ENCODE results near the gene GALNT1.

The GALNT1 gene

DNA sequence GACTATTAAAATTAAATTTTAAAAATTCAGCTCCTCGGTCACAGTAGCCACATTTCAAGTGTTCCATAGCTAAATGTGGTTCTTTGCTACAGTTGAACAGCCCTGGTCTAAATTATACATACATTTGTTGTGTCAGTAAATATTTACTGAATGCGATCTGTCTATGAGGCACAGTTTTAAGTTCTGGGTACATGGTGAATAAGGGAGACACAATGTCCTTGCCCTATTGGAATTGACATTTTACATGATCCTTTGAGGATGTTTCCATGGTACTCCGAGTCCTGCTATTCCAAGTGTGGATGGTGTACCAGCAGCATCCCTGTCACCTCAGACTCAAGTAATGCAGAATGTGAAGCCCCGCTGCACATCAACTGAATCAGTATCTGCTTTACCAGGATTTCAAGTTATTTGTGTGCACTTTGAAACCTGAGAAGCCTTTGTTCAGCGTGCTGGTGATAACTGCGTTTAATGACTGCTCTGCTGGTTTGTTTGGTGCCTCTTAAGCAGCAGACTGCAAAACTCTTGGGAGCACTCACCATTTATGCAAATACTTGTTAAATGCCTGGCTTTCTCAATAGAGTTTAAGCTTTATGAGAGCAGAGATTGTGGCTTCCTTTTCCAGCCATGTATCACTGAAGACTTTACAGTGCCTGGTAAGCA is 1.5 kb downstream of the GALNT1 start:
- DNase-seq, result peak; percentile 14

DNA sequence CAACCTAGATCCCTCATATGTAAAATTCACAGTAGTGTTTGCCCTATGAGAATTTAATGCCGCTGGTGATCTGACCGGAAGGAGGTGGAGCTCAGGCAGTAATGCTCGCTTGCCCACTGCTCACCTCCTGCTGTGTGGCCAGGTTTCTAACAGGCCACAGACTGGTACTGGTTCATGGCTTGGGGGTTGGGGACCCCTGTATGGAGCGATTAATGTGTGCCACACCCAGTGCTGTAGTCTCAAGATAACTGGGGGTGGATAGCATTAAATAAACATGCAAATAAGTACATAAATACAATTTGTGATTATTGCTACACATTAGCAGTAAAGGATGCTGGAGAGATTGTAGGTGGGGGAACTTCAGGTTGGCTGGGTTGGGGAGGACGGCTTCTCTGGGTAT is 3.2 kb downstream of the GALNT1 start:
- DNase-seq, result no peak

DNA sequence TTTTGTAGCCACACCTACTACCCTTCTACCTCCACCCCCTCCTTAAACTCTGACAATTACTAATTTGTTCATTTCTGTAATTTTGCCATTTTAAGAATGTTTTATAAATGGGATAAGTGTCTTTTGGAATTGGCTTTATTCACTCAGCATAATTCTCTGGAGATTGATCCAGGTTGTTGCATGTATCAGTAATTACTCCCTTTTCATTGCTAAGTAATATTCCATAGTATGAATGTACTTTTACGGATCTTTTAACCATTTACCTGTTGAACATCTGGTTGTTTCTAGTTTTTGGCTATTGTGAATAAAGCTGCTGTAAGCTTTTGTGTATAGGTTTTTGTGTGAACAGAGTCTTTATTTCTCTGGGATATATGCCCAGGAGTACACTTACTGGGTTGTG is 4.1 kb downstream of the GALNT1 start:
- no peak for DNase-seq

DNA sequence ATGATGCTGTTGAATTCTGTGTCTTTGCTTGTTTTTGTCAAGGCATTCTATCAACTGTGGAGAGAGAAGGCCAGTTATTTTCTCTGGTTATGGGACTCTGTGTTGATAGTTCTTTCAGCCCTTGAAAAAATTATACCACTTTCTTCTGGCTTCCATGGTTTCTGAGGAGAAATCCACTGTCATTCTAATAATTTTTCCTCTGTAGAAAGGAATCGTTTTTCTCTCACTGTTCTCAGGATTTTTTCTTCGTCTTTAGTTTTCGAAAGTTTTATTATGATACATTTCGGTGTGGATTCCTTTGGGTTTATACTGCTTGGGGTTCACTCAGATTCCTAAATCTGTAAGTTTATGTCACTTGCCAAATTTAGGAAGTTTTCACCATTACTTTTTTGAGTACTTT is 6.6 kb downstream of the GALNT1 start:
- no peak for DNase-seq

DNA sequence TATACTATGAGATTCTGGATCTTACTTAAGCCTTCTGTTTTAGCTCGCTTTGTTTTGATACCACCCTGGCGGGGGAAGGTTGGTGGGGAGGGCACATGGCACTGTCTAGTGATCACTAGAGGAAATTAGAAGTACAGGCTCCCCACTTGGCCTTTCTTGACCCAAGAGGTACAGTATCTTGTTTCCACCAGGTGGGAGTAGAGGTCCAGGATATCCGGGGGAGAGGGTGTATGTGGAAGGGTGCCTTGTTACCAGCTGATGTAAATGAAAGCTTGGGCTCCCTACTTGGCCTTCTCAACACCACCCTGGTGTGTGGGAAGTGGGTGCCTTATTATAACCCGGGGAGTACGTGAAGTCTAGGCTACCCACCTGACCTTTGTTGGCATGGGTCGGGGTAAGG is 7.5 kb downstream of the GALNT1 start:
- no peak for DNase-seq

DNA sequence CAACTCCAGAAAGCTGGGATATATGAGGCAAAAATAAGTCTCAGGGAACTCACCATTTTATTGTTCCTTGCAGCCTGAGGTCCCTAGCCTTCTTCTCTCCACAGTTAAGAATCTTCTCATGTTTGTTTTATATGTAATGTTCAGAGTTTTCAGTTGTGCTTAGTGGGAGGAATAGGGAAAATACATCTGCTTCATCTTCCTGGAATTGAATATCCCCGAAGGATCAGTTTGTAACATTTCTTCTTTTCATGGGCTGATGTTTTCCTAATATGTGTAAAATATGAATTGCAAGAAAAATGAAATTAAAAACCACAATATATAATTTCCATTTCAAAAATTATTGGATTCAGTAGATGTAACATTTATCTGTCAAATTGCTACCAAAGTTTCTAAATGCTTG is 8.0 kb downstream of the GALNT1 start:
- no peak for DNase-seq

DNA sequence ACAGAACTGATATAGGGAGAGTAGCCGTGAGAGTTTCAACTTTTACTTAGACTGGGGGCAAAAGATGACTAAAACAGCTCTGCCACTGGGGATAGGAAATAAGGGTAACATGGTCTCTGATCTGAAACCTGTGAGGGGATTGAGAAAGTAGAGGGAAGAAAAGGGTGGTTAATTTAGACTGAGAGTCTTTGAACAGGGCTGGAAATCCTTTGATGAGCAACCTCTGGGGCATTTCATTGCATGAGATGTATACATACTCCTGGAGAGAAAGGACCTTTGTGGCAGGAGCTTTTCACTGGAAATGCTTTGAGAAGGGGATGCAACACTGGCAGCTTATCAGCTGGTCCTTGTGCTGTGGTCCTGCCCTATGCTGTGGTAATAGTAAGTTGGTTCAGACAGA is 9.4 kb downstream of the GALNT1 start:
- no peak for DNase-seq

DNA sequence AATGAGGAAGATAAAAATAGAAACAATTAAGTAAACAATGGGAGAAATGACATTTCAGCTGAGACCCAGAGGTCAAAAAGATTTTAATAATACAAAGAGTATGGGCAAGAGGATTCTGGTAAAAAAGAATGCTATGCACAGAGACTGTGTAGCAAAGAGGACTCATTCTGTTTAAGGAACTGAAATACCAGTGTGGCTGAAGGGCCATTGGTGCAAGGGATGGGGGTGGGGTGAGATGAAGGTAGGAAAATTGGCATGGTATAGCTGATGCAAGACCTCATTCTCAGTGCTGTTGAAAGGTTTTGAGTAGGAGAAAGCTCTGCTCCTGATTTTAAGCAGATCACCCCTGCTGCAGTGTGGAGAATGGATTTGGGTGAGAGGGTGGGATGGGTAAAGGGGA is 10.8 kb downstream of the GALNT1 start:
- DNase-seq, result no peak

DNA sequence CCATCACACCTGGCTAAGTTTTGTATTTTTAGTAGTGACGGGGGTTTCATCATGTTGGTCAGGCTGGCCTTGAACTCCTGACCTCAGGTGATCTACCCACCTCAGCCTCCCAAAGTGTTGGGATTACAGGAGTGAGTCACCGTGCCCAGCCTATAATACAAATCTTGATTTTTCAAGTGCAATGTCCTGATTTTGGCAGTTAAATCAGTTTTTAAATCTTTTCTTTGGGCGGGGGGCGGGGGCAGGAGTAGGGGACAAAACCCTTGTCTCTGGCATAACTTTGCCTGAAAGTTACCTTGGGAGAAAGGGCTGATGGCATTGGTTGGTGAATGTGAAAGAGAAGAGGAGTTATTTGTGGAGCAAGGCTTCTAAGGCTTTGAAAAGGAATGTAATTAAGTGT is 12.3 kb downstream of the GALNT1 start:
- DNase-seq, result no peak

DNA sequence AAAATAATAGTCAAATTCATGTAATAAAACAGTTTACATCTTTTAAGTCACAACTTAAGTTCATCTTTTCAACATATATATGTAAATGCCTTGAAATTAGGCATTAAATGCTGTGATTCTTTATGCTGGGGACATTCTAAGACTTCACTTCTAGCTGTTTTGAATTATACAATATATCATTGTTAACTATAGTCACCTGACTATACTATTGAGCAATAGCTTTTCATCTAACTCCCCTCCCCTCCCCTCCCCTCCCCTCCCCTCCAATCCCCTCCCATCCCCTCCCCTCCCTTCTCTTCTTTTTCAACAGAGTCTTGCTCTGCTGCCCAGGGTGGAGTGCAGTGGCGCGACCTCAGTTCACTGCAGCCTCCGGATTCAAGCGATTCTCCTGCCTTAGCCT is 16.2 kb downstream of the GALNT1 start:
- DNase-seq, result no peak

DNA sequence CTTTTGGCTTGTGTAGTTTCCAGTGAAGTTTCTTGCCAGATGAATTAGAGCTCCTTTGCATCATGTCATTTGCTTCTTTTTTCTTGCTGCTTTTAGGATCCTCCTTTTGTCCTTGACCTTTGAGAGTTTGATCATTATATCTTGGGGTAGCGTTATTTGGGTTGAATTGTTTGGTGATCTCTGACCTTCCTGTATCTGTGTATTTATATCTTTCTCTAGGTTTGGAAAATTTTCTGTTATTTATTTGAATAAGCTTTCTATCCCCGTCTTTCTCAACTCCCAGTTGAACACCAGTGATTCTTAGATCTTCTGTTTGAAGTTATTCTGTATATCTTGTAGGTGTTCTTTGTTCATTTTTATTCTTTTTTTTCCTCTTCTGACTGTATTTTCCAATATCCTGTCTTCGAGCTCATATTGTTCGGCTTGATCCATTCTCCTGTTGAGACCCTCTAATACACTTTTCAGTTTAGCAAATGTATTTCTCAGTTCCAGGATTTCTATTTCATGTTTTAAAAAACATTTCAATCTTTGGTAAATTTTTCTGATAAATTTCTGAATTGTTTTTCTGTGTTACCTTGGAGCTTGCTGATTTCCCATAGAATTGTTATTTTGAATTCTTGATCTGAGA is 20.8 kb downstream of the GALNT1 start:
- DNase-seq, result no peak

DNA sequence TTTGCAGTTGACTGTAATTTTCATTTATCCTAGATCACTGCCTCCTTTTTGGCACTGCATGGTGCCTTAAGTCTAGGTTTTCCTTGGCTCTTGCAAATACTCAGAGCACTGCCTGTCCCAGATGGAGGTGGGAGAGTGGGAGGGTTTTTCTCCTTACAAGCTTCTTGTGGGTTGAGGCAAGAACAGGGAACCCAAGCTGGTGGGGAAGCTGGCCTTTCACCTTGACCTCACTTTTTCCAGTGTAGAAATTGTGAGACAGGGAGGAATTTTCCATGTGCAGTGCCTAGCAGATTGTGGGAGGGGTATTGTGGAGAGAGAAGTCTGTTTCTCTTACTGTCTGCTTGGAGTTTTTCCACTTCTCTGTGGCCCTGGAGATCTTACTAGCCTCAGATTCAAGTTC is 21.5 kb downstream of the GALNT1 start:
- no peak for DNase-seq

DNA sequence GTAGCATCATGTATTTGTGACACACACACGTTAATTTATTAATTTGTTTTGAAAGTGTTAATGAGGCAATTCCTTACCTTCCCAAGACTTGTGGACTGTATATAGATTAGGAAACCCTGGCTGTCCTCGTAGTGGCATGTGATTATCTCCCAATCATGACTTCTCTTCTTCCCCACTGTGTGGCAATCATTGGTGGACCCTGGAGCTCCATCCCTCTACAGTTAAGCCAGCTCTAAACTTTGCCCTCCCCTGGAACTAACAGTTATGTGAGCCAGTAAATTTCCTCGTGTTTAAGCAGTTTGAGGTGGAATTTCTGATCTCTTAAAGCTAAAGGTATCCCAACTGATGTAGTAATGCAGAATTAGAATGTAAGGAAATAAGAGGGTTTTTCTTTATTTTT is 22.0 kb downstream of the GALNT1 start:
- no peak for DNase-seq

DNA sequence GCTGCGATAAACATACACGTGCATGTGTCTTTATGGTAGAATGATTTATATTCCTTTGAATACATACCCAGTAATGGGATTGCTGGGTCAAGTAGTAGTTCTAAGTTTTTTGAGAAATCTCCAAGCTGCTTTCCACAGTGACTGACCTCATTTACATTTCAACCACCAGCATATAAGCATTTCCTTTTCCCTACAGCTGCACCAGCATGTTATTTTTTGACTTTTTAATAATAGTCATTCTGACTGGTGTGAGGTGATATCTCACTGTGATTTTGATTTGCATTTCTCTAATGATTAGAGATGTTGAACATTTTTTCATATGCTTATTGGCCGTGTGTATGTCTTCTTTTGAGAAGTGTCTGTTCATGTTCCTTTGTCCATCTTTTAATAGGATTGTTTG is 22.8 kb downstream of the GALNT1 start:
- no peak for DNase-seq

DNA sequence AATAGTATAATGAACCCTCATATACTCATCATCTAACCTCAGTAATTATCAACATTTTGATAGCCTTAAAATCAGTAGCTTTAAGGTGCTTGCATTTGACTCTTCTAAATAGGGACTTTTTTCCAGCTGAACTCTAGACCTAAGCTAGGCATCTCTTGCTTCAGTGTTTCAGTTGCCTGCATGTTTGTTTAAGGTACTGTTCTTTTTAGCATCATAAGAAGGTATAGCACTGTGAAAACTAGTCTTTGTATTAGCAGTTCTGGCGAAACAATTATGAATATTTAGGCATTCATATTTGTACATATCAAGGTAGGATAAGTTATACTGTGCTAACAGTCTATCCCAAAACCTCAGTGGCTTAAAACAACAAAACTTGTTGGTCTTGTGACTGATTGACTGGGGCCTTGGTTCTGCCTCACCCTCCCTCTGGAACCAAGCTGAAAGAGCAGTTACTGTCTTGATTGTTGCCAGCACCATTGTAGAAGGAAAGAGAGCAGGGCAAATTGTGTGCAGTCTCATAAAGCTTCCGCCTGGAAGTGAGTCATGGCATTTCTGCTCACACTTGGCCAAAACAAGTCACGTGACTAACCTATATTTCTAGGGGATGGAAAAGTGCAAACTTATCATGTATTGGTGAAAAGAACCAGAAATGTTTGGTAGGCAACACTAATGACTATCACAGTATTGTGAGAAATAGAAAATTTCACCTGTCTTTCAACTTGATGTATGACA is 24.3 kb downstream of the GALNT1 start:
- no peak for DNase-seq

DNA sequence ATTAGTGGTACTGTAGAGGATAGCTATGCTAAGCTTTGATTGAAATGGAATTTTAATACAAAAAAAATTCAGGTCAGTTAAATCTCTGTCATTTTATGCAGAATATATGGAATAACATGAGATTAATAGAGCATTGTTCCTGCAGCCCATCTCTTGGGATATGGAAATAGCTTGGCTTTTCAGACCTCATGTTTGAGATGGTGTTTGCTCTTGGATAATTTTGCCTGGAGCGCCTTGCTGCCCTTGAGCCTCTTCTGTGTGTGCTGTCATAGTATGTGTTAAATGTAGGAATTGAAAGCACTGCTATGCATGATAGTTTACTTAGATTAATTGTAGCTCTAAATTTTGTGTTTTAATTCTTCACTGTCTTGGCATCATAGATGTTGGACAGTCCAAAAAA is 27.7 kb downstream of the GALNT1 start:
- no peak for DNase-seq

DNA sequence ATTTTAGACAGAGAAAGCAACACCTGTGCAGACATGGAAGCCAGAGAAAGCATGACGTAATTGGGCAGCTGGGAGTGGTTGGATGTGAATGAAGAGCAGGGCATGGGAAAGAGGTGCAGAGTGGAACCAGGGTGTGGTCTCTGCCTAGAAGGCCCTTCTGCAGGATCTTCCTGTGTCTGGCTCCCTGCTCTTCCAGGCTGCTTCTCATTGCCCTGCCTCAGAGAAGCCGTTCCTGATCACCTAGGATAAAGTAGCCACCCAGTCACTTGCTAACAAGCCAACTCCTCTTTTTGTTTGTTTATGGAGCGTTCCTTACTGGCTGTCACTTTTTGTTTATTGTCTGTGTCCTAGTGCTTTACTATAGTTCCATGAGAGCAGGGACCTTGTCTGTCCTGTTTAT is 28.5 kb downstream of the GALNT1 start:
- no peak for DNase-seq

DNA sequence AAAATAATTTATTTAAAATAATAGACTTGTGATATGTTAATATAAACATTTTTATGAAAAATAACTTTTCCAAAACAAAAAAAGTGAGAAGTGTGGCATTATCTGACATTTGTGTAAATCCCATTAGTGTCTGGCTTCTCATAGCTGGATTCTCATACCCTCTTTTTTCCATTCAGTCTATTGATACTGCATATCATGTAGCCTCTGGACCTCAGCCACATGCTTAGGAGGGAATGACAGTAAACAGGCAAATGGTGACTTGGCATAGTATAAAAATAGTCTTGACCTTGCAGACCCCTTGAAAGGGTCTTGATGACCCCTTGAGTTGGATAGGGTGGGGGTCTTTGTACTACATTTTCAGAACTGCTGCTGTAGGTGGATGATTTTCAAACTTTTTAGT is 29.2 kb downstream of the GALNT1 start:
- DNase-seq, result no peak

DNA sequence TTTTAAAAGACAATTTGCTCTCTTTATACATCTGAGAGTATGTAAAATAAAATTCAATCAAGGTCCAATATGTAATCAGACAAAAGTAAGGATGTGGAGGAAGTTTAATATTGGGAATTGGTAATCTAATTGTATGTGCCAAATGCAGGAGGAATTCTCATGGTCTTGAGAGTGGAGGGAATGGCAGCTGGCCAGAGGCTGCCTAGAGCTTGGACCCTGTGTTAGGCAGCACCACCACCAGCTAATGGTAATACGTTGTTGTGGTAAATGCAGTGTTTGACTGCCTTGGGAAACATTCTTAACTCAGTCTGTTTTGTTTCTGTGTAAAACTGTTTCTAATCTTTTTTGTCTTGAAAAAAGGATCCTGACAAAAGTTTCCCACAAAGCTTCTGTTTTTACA is 30.0 kb downstream of the GALNT1 start:
- DNase-seq, result no peak

DNA sequence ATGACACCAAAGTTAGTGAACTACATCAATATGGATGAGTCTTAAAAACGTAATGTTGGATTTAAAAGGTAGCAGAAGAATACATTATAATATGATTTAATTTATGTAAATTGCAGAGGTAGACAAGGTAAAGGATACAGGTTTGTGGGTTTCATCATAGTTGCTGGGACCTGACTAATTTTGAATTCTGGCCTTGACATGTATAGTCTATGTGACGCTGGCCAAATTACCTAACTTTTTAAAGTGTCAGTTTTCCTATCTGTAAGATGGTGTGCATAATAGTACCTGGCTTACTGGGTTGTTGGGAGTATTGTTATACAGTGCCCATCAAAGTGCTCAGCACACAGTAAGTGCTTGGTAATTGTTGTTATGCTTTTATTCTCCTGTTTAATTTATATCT is 34.5 kb downstream of the GALNT1 start:
- DNase-seq, result no peak

DNA sequence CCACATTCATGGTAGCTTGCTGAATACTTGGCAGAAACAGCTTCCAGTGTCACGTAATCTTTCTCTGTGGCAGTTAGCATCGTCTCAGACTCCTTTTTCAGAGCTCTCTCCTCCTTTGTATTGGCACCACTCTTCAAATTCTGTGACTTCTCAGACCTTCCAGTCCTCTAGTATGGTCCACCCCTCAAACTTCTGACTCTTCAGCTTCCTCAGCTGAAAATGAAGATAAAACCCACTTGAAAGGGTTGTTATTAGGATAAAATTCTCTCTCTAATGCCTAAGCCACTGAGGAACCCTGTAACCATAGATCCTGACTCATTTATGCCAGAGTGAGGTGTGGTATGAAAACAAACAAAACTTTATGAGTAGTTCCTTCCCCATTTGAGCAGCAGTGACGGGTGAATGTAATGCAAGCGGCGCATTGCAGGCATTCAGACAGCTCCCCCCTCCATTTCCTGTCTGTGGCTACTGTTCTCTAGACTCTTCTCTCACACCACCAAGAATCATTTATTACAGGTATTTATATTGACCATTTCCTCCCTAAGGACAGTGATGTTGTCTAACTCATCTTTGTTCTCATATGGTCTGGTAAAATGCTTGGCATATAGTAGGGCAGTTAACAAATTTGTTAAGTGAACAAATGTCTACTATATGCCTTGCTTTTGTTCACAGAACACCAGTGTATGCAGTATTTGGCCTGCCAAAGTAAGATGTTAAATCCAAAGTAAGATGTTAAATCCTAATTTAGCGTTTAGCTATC is 35.3 kb downstream of the GALNT1 start:
- peak; percentile 87 for DNase-seq

DNA sequence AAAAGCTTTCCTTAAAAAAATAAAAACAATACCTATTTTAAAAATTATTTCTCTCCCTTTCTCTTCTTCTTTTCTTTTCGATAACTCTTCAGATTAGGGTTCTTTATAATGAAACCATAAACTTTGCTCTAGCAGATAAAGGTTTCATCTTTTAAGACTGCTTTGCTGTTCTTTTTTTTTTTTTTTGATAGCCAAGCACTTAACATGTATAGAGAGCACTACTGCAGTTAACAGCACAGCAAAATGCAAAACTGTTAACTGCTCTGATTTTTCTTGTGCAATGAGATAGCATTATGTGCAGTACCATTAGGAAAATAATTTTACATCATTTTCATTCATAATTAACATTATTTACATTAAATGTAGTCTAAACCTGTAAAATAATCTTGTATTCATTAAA is 36.3 kb downstream of the GALNT1 start:
- no peak for DNase-seq

DNA sequence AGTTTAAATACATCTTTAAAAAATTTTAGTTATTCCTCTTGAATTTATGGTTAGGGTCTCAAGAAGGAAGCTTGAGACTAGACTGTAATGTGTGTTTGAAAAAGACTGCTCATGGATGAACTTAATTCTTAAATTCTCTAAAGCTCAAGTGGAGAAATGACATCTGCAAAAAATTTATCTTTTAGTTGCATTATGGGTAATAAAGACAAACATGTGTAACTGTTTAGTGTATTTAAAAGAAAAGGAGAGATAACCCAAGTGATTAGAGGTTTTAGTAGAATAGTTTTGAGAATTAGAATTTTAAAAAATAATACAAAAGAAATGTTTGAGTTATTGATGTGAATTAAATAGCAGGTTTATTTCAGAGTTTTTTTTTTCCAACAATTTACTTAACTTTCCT is 36.7 kb downstream of the GALNT1 start:
- no peak for DNase-seq

DNA sequence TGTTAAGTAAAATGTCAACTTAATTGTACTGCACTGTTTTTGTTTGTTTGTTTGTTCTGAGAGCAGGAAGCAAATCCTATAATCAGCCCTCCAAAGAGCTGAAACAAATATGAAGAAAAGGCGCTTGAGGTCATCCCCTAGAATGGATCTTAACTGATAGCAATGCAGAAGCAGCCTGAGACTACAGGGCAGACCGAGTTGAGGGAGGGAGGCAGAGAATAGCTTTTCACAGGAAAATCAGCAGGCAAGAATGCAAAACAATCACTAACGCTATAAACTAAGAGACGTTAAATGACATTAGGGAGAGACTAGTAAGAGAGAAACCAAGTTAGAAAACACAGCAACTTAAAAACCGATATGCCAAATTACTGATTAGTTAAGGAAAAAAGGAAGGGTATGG is 37.2 kb downstream of the GALNT1 start:
- DNase-seq, result no peak
